GM19452 (cell line): Measurements from ENCODE around the gene CALY.

Experiments used
- ATAC-seq: cut with Tn5 transposase; IDR thresholded peaks from one replicate; pipeline ENCODE4 v1.9.1; 2021; ENCODE audit not compliant: unreplicated experiment

Gene CALY

GRCh38 chr10:133292919-133293809 is 43.5 kb downstream of the CALY start:
- no peak for ATAC-seq

- no peak for ATAC-seq
These were observed 46.9 kb downstream of the CALY start for GRCh38 chr10:133289761-133290160.

DNA sequence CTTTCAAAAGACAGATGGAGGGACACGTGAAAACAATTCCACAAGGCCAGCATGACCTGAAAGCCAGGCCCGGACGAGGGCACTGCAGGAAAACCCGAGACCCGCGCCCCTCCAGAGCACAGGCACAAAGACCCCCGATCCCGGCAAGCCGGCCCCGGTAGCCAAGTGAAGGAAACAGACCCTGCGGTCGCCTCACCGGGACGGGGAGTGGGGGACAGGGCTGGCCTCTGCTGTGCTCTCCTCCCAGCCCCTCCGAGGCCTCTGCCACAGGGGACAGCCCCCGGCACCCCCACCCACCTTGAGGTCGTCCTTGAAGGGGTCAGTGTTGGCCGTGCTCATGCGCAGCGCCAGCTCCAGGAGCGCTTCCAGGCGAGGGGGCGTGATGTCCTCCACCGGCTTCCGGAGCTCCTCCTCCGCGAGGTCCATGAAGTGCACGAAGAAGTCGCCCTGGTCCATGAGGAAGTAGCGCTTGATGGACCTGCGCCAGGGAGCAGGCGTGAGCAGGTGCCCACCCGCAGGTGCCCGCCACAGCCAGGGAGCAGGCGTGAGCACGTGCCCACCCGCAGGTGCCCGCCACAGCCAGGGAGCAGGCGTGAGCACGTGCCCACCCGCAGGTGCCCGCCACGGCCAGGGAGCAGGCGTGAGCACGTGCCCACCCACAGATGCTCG is 48.7 kb downstream of the CALY start:
- no peak for ATAC-seq

GRCh38 chr10:133286366-133286765 is 50.3 kb downstream of the CALY start:
- ATAC-seq: no peak

GRCh38 chr10:133285217-133285616 is 51.5 kb downstream of the CALY start:
- ATAC-seq: no peak

DNA sequence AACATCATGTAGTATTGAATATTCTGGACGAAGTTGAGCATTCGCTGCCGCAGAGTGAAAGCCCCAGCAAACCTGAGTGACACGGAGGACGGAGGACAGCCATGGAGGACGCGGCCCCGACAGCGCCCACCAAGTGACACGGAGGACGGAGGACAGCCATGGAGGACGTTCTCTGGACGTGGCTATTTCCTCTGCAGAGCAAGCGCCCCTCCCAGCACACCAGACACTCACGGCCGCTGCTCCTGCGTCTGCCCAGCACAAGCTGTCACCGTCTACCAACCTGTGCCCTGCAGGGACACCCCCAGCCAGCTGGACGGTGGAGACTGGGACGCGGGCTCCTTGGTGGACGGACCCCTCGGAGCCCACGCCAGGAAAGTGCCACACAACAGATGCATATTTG is 52.8 kb downstream of the CALY start:
- no peak for ATAC-seq

DNA sequence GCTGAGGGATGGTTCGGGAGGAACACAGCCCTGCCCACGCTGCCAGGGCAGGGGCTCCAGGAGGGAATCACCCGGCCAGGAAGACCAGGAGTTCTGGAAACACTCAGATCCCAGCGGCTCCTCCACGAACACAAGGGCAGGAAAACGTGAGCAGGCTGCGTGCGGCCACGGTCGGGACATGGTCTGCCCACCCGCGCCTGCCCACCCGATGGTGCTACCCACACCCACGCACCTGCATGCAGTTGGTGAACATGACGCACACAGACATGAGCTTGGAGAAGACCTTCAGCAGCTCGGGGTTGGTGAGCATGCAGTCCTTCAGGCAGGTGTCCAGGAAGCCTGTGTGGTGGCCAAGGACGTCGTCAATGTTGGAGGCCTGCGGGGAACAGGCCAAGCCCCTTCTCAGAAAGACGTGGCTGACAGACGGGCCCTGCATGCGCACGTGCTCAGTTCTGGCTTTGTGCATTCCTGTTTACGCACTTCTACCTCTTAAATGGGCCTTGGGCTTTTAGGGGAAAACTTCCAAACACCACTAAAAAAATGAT is 53.8 kb downstream of the CALY start:
- no peak for ATAC-seq

GRCh38 chr10:133281628-133282372 is 54.9 kb downstream of the CALY start:
- no peak for ATAC-seq

DNA sequence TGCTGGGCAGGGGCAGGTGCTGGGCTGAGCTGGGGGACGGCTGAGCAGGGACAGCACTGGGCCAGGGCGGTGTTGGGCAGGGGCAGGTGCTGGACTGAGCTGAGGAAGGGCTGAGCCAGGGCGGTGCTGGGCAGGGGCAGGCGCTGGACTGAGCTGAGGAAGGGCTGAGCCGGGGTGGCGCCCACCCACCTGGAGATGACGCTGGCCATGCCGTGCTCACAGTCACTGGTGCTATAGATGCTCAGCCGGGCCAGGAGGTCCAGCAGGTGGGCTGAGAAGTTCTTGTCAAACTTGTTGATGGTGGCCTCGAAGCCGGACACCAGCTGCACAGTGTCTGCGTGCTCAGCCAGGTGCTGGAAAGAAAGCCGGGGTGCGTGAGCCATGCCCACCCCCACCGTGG is 55.6 kb downstream of the CALY start:
- ATAC-seq: no peak

GRCh38 chr10:133280391-133281059 is 56.2 kb downstream of the CALY start:
- ATAC-seq: no peak

DNA sequence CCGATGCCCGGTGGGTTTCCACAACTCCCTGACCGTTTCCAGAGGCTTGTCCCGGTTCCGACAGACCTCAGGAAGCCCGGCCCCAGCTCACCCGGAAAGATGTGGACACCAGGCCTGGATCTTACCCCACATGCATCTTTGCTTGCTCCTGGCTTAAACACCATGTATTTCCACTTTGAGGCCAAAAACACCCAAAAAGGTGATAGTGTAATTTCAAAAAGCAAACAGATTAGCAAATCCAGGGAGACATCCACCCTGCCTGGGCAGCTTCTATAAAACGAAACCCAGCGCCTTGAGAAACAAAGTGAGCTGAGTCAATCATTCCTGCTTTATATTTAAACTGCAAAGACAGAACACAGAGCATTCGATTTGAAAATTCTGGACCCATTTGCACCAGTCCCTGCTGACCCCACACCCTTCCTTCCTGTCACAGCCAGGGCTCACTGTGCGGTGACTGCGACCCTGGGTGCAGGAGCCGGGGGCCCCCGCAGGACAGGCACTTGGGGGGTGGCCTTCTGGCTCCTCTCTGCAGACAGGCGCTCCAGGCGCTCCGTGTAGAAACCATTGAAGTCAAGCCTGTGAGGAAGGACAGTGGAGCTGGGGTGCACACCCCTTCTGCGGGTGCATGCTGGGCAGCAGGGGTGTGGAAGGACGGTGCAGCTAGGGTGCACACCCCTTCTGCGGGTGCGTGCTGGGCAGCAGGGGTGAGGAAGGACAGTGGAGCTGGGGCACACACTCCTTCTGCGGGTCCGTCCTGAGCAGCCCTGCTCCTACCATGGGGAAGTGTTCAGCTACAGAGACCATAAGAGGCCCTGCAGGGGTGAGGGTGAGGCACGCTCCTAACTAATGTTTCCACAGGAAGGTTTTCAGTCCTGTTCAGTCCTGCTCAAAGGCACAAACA is 57.1 kb downstream of the CALY start:
- ATAC-seq: no peak

DNA sequence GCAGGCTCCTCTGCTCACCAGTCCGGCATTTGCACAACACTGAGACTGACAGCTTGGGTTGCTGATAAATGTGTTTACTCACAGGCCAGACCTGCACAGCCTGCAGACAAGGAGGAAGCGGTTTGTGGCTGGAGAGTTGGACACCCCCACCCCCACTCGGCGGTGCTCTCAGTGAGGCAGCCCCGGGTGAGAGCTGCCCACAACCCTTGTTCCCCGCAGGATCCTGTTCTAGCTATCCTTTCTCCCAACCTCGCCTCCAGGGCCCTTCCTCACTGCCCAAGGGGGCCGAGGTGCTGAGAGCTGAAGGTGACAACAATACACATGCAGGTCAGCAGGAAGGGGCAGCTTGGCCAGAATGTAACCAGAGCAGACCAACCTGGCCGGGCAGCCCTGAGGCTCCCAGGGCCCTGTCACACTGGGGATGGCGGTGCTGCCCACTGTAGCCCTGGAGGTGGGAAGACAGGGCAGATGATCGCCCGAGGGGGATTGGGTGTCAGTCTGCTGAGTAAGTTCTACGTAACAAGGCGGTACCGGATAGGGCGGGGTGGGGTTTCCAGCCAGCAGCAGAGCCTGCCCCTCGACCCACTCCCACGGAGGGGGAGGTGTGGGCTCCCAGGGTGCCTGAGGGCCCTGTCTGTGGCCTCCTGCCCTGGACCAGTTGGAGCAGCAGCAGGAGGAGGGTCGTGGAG is 58.0 kb downstream of the CALY start:
- peak; percentile 42 for ATAC-seq

DNA sequence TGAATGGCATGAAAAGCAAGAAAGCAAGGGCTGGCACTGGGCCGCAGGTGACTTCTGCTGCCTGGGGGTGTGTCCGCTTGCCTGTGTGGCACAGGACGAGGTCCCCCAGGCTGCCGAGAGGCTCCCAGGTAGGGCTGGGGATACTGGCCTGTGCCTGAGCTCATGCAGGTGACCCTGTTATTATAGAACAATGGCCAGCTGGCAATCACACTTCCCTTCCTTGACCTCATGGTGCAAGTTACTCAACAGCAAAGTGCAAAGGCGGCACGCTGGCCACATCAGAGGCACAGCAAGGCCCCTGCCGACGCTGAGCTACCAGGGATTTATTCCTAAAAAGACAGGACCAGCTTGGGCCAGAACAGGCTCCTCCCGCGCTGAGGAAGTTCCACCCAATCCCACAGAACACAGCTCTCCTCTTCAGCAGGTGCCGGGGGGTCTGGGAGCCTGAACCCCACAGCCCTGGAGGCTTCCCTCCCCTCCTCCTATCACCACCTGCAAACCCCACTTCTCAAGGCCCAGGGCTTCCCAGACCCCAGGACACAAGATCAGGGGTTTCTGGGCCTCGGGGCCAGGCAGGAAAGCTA is 58.6 kb downstream of the CALY start:
- ATAC-seq: no peak

DNA sequence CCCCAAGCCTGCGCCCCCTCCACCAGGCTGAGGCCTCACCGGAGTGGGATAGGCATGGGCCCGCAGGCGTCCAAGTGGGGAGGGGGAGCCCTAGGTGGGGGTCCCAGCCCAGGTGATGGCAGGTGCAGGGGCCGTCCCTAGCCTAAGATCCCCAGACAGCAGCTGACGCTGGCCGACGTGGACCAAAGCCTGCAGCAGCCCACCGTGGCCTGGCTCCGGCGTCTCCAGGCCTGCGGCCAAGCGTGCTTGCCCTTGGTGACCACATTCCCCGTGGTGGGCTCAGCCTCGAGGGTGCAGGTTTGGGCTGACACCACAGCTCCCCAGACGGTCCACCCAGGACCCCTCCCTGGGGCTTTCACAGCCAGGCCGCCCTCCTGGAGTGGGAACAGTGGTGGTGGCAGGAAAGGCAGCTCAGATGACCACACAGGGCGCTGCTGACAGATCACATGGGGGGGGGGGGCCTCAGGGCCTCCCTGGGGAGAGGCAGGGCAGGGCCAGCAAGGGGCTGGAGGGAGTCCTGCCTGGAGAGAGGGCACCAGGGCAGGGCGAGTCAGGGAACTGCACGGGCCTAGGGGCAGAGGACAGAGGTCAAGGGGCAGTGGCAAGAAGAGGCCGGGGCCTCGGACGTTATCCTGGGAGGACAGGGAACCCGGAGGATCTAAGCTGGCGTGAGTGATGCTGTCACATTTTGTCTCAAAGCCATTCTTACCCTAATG is 59.3 kb downstream of the CALY start:
- no peak for ATAC-seq

- peak; percentile 45 for ATAC-seq
These were observed 60.1 kb downstream of the CALY start, which contains the start of gene ADAM8 for GRCh38 chr10:133276435-133277201. ADAM8 (minus strand) TSS chr10:133276868; CDS start chr10:133276817, 51 bp downstream.

DNA sequence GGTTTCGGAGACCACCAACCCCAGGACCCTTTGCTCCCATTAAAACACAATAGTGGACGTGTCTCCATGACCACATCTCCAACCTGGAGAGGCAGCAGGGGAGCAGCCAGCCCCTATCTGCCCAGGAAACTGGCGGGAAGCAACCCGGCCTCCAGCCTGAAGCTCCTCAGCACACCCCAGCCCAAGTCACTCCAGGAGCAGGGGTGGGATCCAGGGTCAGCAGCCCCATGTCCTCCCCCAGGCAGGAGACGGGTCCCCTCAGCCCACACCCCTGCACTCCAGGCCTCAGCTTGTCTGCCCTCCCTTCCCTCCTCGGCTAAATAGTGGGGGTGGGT is 60.6 kb downstream of the CALY start:
- ATAC-seq: no peak

DNA sequence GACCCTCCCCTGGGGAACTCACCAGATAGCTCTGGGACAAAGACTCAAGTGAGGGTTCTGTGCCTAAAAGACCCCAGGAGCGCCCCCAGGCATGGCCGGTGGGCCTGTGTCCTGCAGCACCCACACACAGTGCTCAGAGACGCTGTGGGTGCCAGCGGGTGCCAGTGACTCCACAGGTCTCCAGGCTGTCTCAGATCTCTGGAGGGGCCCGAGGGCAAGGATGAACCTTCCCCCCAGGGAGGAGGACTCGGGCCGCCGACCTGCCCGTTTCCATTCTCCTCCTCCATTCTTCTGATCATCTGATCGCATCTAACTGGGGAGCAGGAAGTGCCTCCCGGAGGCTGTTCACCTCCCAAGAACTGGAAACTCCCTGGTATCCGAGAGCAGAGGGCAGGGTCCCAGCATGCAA is 61.0 kb downstream of the CALY start:
- peak; percentile 36 for ATAC-seq
